ENCODE data around the gene GORASP2. TPM values are rescaled to one million over a fixed set of nuclear protein-coding genes. Genes with fewer than 3 reads are reported as not detected.

The GORASP2 gene
- total and polyA plus RNA-seq, 2 of the 4 experiments (the other 2 are of a cell fraction): 53.1 to 156 TPM

DNA sequence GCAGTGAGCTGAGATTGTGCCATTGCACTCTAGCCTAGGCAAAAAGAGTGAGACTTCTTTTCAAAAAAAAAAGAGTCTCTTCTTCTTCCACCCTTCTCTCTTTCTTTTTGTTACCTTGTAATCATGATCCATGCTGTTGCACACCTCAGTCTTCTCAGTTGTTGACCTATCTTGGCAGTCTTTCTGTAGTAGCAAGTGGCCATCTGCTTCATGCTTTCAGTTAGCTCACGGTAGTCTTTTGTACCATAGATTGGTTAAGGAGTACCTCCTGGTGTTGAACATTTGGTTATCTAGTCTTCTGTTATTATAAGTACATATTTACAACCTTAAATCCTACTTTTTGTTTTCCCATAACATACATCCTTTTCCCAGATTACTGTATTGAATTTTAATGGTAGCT is 3.1 kb downstream of the GORASP2 start:
- Histone ChIP-seq H3K9ac (ENCODE audit: low read depth, low read length) (no peak overlapping the region), H4K8ac (ENCODE audit: low read depth in 2 of 2, low read length in 2 of 2) (no peak overlapping the region), H3K36me3 (ENCODE audit: control insufficient read depth, insufficient read depth, low read length) (peaks cover 13% of the 10 kb centered on the region), H3K4me3 (ENCODE audit: insufficient read depth, low read depth, low read length) (no peak overlapping the region), H4K91ac (ENCODE audit: insufficient read depth, low read depth, low read length) (no peak overlapping the region), H2BK5ac (ENCODE audit: low read depth, low read length, poor library complexity, severe bottlenecking) (no peak overlapping the region), H4K20me1 (ENCODE audit: insufficient read depth, low read length) (peaks cover 75% of the 10 kb centered on the region), H3K27me3 (ENCODE audit: control insufficient read depth, insufficient read depth, low read length) (no peaks in the 10 kb centered on the region), H4K5ac (ENCODE audit: low read depth, low read length) (no peak overlapping the region), H3K4me1 (ENCODE audit: control insufficient read depth, insufficient read depth, low read length) (peaks cover 2% of the 10 kb centered on the region; the same call in 1 of the 2 replicates), H2AK5ac (ENCODE audit: low read depth, low read length) (no peak overlapping the region), H2BK15ac (ENCODE audit: low read depth, low read length) (no peak overlapping the region), H2AK9ac (replicated peaks; ENCODE audit: low read depth, low read length, poor library complexity) (no peak overlapping the region), H2AFZ (replicated peaks; ENCODE audit: low read length, poor library complexity) (no peak overlapping the region), H3K9me3 (ENCODE audit: control insufficient read depth, insufficient read depth, low read length) (no peaks in the 10 kb centered on the region), H3K79me1 (ENCODE audit: low read depth in 1 of 2, low read length in 2 of 2) (peaks cover 0 to 30% of the 10 kb centered on the region in 2 experiments; a peak in 2 of 4 replicates), H2BK20ac (ENCODE audit: low read depth, low read length) (no peak overlapping the region), H3K4me2 (ENCODE audit: low read depth, low read length) (no peak overlapping the region), H3K14ac (replicated peaks; ENCODE audit: low read depth, low read length) (no peak overlapping the region), H3K18ac (ENCODE audit: low read depth, low read length) (no peak overlapping the region), H3K9me1 (ENCODE audit: insufficient read depth, low read length) (peaks cover 8% of the 10 kb centered on the region), H3K4ac (ENCODE audit: low read depth, low read length) (no peak overlapping the region), H3K56ac (ENCODE audit: extremely low read depth, insufficient read depth, low read length) (no peak overlapping the region), H3K27ac (ENCODE audit: insufficient read depth, low read length) (no peak overlapping the region), H3K23ac (ENCODE audit: low read depth, low read length) (no peak overlapping the region), H2BK120ac (ENCODE audit: low read depth, low read length) (no peak overlapping the region)
- no peak for ATAC-seq (ENCODE audit: low read depth)
- in situ Hi-C loops (cut with MboI; ENCODE audit: low sequenced_read_pairs) (loop anchor here (25.0 kb wide), 1 partner anchor 1120 kb away; the partner anchor contains the start of gene METTL5), intact Hi-C loops (cut with micrococcal nuclease) (no loop called here), dilution Hi-C loops (cut with HindIII; ENCODE audit: low sequenced_read_pairs, unreplicated experiment) (no loop called here)
- no TSS peak for BruUV-seq (replicated peaks)
- ChIA-PET CTCF (no interaction called here), POLR2A (ENCODE audit: unreplicated experiment) (interaction anchor here (0.7 kb wide), 1 partner anchor 1168 kb away, joined by 4 read pairs; no protein-coding TSS in a partner anchor)
- TF ChIP-seq ELK1 (IDR thresholded peaks at IDR 0.05; ENCODE audit: borderline replicate concordance, low read depth, low read length) (no peak), MAFK (IDR thresholded peaks at IDR 0.05; ENCODE audit: low read depth, low read length) (no peak), NFE2L2 (IDR thresholded peaks at IDR 0.05; ENCODE audit: low read depth, low read length) (no peak), SMC3 (IDR thresholded peaks at IDR 0.05; ENCODE audit: low read depth, low read length) (no peak), POLR2A (IDR thresholded peaks at IDR 0.05; ENCODE audit: low read depth, low read length) (no peak), RCOR1 (IDR thresholded peaks at IDR 0.05; ENCODE audit: insufficient replicate concordance, low read length) (no peak), FOS (IDR thresholded peaks at IDR 0.05; ENCODE audit: low read depth, low read length) (no peak), MAZ (IDR thresholded peaks at IDR 0.05; ENCODE audit: borderline replicate concordance, low read depth, low read length) (no peak), BHLHE40 (IDR thresholded peaks at IDR 0.05; ENCODE audit: low read depth, low read length) (no peak), MXI1 (IDR thresholded peaks at IDR 0.05; ENCODE audit: borderline replicate concordance, low read depth, low read length) (no peak), RFX5 (IDR thresholded peaks at IDR 0.05; ENCODE audit: low read depth, low read length) (no peak), CEBPB (IDR thresholded peaks at IDR 0.05; ENCODE audit: low read depth, low read length) (no peak)
- TF ChIP-seq, protein P1, sequence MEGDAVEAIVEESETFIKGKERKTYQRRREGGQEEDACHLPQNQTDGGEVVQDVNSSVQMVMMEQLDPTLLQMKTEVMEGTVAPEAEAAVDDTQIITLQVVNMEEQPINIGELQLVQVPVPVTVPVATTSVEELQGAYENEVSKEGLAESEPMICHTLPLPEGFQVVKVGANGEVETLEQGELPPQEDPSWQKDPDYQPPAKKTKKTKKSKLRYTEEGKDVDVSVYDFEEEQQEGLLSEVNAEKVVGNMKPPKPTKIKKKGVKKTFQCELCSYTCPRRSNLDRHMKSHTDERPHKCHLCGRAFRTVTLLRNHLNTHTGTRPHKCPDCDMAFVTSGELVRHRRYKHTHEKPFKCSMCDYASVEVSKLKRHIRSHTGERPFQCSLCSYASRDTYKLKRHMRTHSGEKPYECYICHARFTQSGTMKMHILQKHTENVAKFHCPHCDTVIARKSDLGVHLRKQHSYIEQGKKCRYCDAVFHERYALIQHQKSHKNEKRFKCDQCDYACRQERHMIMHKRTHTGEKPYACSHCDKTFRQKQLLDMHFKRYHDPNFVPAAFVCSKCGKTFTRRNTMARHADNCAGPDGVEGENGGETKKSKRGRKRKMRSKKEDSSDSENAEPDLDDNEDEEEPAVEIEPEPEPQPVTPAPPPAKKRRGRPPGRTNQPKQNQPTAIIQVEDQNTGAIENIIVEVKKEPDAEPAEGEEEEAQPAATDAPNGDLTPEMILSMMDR (conservative IDR thresholded peaks at IDR 0.05; ENCODE audit: low read depth, low read length): no peak
- no peak for DNase-seq
- WGBS, 2 experiments (ENCODE audit: extremely low coverage in 2 of 2, insufficient read length in 1 of 2): no CpG with 5 or more reads among the region's 1 CpG
